ENCODE results near the gene WDR74. TPM values are rescaled to one million over a fixed set of nuclear protein-coding genes. Genes with fewer than 3 reads are reported as not detected.
A peak's percentile ranks its signal among the peaks of the same experiment; 100 is the strongest.

WDR74 gene
- total and polyA plus RNA-seq, 9 of the 15 experiments (the other 6 are each of a cell fraction or from before 2014, with no cell fraction given), result 32.7 to 210 (median 114) TPM

GRCh38 chr11:62811659-62812058 lies 27.7 kb downstream of the WDR74 start:
- Histone ChIP-seq H3K4me3 (no peak overlapping the region), H4K20me1 (replicated peaks; ENCODE audit: control insufficient read depth, insufficient read depth, low read length) (no peaks in the 10 kb centered on the region), H2AFZ (ENCODE audit: low read depth, low read length) (no peak overlapping the region), H3K36me3 (ENCODE audit: control insufficient read depth, insufficient read depth, low read length) (peaks cover 2% of the 10 kb centered on the region; the same call in 2 of the 3 replicates), H3K79me2 (ENCODE audit: control insufficient read depth, insufficient read depth, low read length) (no peaks in the 10 kb centered on the region), H3K9ac (ENCODE audit: insufficient read depth in 1 of 2, low read depth in 2 of 2, low read length in 2 of 2) (no peak overlapping the region; a peak in 1 of 4 replicates), H3K27ac (ENCODE audit: extremely low read depth, low read depth, low read length) (no peak overlapping the region), H3K4me2 (ENCODE audit: insufficient read depth, low read length) (no peak overlapping the region), H3K27me3 (ENCODE audit: control insufficient read depth in 2 of 2, insufficient read depth in 2 of 2, low read length in 2 of 2) (no peaks in the 10 kb centered on the region), H3K9me1 (ENCODE audit: control insufficient read depth, insufficient read depth, low read length) (no peaks in the 10 kb centered on the region), H3K4me1 (replicated peaks in 1 of 2; ENCODE audit: control insufficient read depth in 2 of 2, insufficient read depth in 2 of 2, low read length in 2 of 2) (peaks cover 2 to 3% of the 10 kb centered on the region in 2 experiments; a peak in 3 of 5 replicates), H3K9me3 (replicated peaks; ENCODE audit: control insufficient read depth, insufficient read depth, low read depth, low read length) (no peaks in the 10 kb centered on the region)
- ChIA-PET CTCF (ENCODE audit: low intra/inter-chr PET ratio) (no interaction called here), POLR2A (interaction anchor here (0.6 to 2.5 kb wide), 9 partner anchors 11 to 166 kb away, joined by 3 to 16 read pairs (median 4); partner anchors contain the start of genes C11orf98, CSKMT, STX5 and ZBTB3)
- no peak for TF ChIP-seq CTBP1 (IDR thresholded peaks at IDR 0.05; ENCODE audit: borderline replicate concordance)
- TF ChIP-seq SPI1 (IDR thresholded peaks at IDR 0.05; ENCODE audit: borderline replicate concordance, low read depth, low read length), result no peak
- TF ChIP-seq HNRNPUL1 (IDR thresholded peaks at IDR 0.05; ENCODE audit: low read length), result no peak
- no peak for TF ChIP-seq PRPF4 (IDR thresholded peaks at IDR 0.05; ENCODE audit: insufficient read depth, low read depth, low read length, poor library complexity, severe bottlenecking)
- TF ChIP-seq ZNF584 (CRISPR knock-in tag; IDR thresholded peaks at IDR 0.05; ENCODE audit: low read depth), result no peak
- no peak for TF ChIP-seq RHOXF2B (CRISPR knock-in tag; conservative IDR thresholded peaks at IDR 0.05)
- TF ChIP-seq, protein P1, sequence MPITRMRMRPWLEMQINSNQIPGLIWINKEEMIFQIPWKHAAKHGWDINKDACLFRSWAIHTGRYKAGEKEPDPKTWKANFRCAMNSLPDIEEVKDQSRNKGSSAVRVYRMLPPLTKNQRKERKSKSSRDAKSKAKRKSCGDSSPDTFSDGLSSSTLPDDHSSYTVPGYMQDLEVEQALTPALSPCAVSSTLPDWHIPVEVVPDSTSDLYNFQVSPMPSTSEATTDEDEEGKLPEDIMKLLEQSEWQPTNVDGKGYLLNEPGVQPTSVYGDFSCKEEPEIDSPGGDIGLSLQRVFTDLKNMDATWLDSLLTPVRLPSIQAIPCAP (CRISPR knock-in tag; IDR thresholded peaks at IDR 0.05; ENCODE audit: borderline replicate concordance), result no peak
- no peak for TF ChIP-seq SAFB2 (IDR thresholded peaks at IDR 0.05; ENCODE audit: borderline replicate concordance, low read depth, low read length, severe bottlenecking)
- no peak for FAIRE-seq
- no TSS peak for BruUV-seq (replicated peaks)
- no peak for DNase-seq (ENCODE audit: extremely low read depth in 1 of 4, low spot score in 3 of 4)
- intact Hi-C loops (cut with micrococcal nuclease), result no loop called here
- ATAC-seq, result peak; percentile 44
- in situ Hi-C loops (cut with MboI), result no loop called here
- WGBS (ENCODE audit: insufficient coverage, low coverage, missing lambda C conversion rate), result 13% methylated on average over 2 of the region's 2 CpGs

Data from K562 (cell line).